ENCODE measurements around the gene CYB5B.

The CYB5B gene

GRCh38 chr16:69451166-69451565 lies 26.7 kb downstream of the CYB5B start:
- H3K27ac ChIP-seq = no peak overlapping the region

GRCh38 chr16:69453936-69454335 lies 29.5 kb downstream of the CYB5B start:
- Histone ChIP-seq H3K9ac (no peak overlapping the region), H3K79me2 (peaks cover 3% of the 10 kb centered on the region)

More at GRCh38 chr16:69451166-69451565, 26.7 kb downstream of the CYB5B start:
- H3K9me3 ChIP-seq (ENCODE audit: control insufficient read depth, low read length) = no peaks in the 10 kb centered on the region
- no peak overlapping the region for H2AFZ ChIP-seq
- no peak overlapping the region for H3K4me3 ChIP-seq (ENCODE audit: low read depth, low read length)
- TF ChIP-seq CTCF (IDR thresholded peaks at IDR 0.05) = no peak
- no peaks in the 10 kb centered on the region for H3K36me3 ChIP-seq (ENCODE audit: control insufficient read depth, insufficient read depth, low read length)
- H3K4me2 ChIP-seq (ENCODE audit: low read length) = no peak overlapping the region
- no peak overlapping the region for H3K9ac ChIP-seq
- no peaks in the 10 kb centered on the region for H3K27me3 ChIP-seq (ENCODE audit: control insufficient read depth, insufficient read depth, low read length)
- H3K79me2 ChIP-seq = peaks cover 5% of the 10 kb centered on the region
- H3K4me1 ChIP-seq = no peaks in the 10 kb centered on the region

DNA sequence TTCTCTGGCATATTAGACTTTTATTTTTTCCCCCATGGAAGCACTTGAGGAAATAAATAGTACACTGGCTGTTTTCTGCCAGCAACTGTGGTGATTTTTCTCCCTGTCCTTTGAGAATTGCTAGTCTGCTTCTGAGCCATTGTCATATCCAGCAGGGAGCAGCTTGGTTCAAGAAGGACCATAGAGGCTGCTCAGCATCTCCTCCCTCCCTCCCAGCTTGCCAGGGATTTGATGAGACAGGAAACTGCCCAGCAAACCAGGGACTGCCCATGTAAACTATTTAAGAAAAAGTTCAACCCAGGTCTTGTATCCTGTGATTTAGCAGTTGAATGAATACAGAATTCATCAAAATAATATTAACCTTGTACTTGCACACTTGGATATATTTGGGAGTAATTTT lies 39.5 kb downstream of the CYB5B start:
- no peak overlapping the region for H3K4me2 ChIP-seq (ENCODE audit: low read length)
- no peak overlapping the region for H3K9ac ChIP-seq
- no peak for TF ChIP-seq CTCF (IDR thresholded peaks at IDR 0.05)
- H3K4me1 ChIP-seq = peaks cover 29% of the 10 kb centered on the region
- no peaks in the 10 kb centered on the region for H3K9me3 ChIP-seq (ENCODE audit: control insufficient read depth, low read length)
- no peaks in the 10 kb centered on the region for H3K36me3 ChIP-seq (ENCODE audit: control insufficient read depth, insufficient read depth, low read length)
- H2AFZ ChIP-seq = no peak overlapping the region
- no peak overlapping the region for H3K4me3 ChIP-seq (ENCODE audit: low read depth, low read length)
- no peaks in the 10 kb centered on the region for H3K79me2 ChIP-seq
- H3K27me3 ChIP-seq (ENCODE audit: control insufficient read depth, insufficient read depth, low read length) = no peaks in the 10 kb centered on the region
- H3K27ac ChIP-seq = no peak overlapping the region

More at GRCh38 chr16:69453936-69454335, 29.5 kb downstream of the CYB5B start:
- no peak for TF ChIP-seq CTCF (IDR thresholded peaks at IDR 0.05)
- no peak overlapping the region for H2AFZ ChIP-seq
- H3K4me3 ChIP-seq (ENCODE audit: low read depth, low read length) = no peak overlapping the region
- no peak overlapping the region for H3K4me2 ChIP-seq (ENCODE audit: low read length)
- H3K9me3 ChIP-seq (ENCODE audit: control insufficient read depth, low read length) = no peaks in the 10 kb centered on the region
- H3K27ac ChIP-seq = no peak overlapping the region
- H3K36me3 ChIP-seq (ENCODE audit: control insufficient read depth, insufficient read depth, low read length) = no peaks in the 10 kb centered on the region
- no peaks in the 10 kb centered on the region for H3K4me1 ChIP-seq
- no peaks in the 10 kb centered on the region for H3K27me3 ChIP-seq (ENCODE audit: control insufficient read depth, insufficient read depth, low read length)

DNA sequence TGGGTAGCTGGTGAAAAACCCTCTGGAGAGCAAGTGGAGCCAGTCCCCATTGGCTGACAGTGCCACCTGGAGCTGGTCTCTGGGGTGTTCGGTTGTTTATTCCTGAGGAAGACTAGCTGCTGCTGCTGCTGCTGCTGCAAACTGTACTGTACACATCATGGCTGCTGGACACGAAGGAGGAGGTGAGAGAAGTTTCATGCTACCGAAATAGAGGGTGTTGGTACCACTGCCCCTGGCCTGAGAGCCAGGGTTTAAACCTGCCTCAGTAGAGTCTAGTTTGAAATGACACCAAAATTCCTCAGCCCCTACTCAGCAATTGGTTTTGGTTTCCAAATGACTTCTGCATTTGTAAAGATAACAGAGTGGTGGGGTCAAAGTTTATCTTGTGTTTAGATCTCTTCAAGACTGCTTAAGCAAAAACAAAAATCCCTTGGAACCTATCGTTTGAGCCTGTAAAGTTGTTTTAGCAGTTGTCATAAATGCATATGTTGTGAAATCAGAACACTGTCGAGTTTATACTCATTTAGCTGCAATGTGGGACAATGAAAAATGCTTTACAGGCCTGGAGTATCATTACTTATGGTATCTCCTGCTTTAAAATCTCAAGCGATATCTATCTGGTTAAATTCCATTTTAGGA lies 40.8 kb downstream of the CYB5B start:
- TF ChIP-seq CTCF (IDR thresholded peaks at IDR 0.05) = peak; percentile 34
- Histone ChIP-seq H3K4me3 (ENCODE audit: low read depth, low read length) (no peak overlapping the region), H3K9ac (no peak overlapping the region), H3K79me2 (no peaks in the 10 kb centered on the region), H3K4me1 (peaks cover 29% of the 10 kb centered on the region), H3K9me3 (ENCODE audit: control insufficient read depth, low read length) (no peaks in the 10 kb centered on the region), H2AFZ (peak overlapping the region; percentile 47), H3K4me2 (ENCODE audit: low read length) (peak overlapping the region; percentile 29), H3K27ac (peak overlapping the region; percentile 48), H3K27me3 (ENCODE audit: control insufficient read depth, insufficient read depth, low read length) (no peaks in the 10 kb centered on the region), H3K36me3 (ENCODE audit: control insufficient read depth, insufficient read depth, low read length) (no peaks in the 10 kb centered on the region)

GRCh38 chr16:69465881-69466280 lies 41.5 kb downstream of the CYB5B start:
- Histone ChIP-seq H3K79me2 (no peaks in the 10 kb centered on the region), H3K4me1 (peaks cover 29% of the 10 kb centered on the region), H3K27me3 (ENCODE audit: control insufficient read depth, insufficient read depth, low read length) (no peaks in the 10 kb centered on the region), H3K9me3 (ENCODE audit: control insufficient read depth, low read length) (no peaks in the 10 kb centered on the region), H3K4me2 (ENCODE audit: low read length) (peak overlapping the region; percentile 46), H3K4me3 (ENCODE audit: low read depth, low read length) (peak overlapping the region; percentile 29), H3K9ac (no peak overlapping the region), H3K27ac (peak overlapping the region; percentile 48), H3K36me3 (ENCODE audit: control insufficient read depth, insufficient read depth, low read length) (no peaks in the 10 kb centered on the region), H2AFZ (no peak overlapping the region)
- no peak for TF ChIP-seq CTCF (IDR thresholded peaks at IDR 0.05)
